Prostate gland (tissue), 2 donors: ENCODE measurements around the gene FAIM2.

Experiments used
- CTCF ChIP-seq, 4 experiments: fragments of 200-600 bp in 2 of 4; fragments of 450-650 bp in 2 of 4; sonication (generic) in 2 of 4; IDR thresholded peaks; 1 replicate in 3 of 4; 2 replicates in 1 of 4; pipeline ENCODE4 v1.5.1; 2016 to 2019; ENCODE audit warnings: antibody characterized with exemption in 4 of 4, mild to moderate bottlenecking in 2 of 4, moderate library complexity in 2 of 4
- POLR2A ChIP-seq: fragments of 450-650 bp; IDR thresholded peaks from one replicate; pipeline ENCODE4 v1.6.1; 2016; ENCODE audit warnings: antibody characterized with exemption, mild to moderate bottlenecking
- POLR2AphosphoS5 ChIP-seq: sonication (generic); formaldehyde crosslinking; IDR thresholded peaks from one replicate; pipeline ENCODE4 v1.6.1; 2017; ENCODE audit warnings: antibody characterized with exemption

- no peak for TF ChIP-seq CTCF (IDR thresholded peaks at IDR 0.05)
- no peak for TF ChIP-seq POLR2A
- no peak for TF ChIP-seq POLR2AphosphoS5
These were observed 27.6 kb downstream of the FAIM2 start for GRCh38 chr12:49876070-49876469.
